ENCODE measurements around the gene ADAM12.

DNA sequence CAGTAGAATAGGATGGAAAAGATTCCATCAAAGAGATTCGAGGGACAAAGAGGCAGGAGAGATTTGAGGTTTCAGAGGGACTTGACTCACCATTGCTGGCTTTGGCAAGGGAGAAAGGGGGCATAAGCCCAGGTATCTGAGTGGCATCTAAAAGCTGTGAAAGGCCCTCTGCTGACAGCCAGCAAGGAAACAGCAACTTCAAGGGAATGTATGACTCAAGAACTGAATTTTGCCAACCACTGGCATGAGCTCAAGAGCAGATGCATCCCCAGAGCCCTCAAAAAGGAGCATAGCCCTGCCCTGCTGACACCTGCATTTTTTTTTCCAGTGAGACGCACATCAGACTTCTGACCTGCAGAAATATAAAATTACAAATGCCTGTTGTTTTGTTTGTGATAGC lies 19.6 kb upstream of the ADAM12 start:
- no peak for TF ChIP-seq POLR2A (IDR thresholded peaks at IDR 0.05; ENCODE audit: low read depth)
- TF ChIP-seq, protein P1, sequence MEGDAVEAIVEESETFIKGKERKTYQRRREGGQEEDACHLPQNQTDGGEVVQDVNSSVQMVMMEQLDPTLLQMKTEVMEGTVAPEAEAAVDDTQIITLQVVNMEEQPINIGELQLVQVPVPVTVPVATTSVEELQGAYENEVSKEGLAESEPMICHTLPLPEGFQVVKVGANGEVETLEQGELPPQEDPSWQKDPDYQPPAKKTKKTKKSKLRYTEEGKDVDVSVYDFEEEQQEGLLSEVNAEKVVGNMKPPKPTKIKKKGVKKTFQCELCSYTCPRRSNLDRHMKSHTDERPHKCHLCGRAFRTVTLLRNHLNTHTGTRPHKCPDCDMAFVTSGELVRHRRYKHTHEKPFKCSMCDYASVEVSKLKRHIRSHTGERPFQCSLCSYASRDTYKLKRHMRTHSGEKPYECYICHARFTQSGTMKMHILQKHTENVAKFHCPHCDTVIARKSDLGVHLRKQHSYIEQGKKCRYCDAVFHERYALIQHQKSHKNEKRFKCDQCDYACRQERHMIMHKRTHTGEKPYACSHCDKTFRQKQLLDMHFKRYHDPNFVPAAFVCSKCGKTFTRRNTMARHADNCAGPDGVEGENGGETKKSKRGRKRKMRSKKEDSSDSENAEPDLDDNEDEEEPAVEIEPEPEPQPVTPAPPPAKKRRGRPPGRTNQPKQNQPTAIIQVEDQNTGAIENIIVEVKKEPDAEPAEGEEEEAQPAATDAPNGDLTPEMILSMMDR (IDR thresholded peaks at IDR 0.05) = no peak
- no peak for TF ChIP-seq POLR2AphosphoS5 (IDR thresholded peaks at IDR 0.05)
- no peak for TF ChIP-seq EP300 (IDR thresholded peaks at IDR 0.05)
